Kidney capillary endothelial cell (primary cell): ENCODE measurements around the gene SCN3A.

ENCODE experiments used
- DNase-seq: peaks from one replicate; pipeline ENCODE4 v3.0.0-alpha.2; 2018; ENCODE audit warnings: low spot score

The SCN3A gene

GRCh38 chr2:165055082-165055851 is 148.6 kb downstream of the SCN3A start:
- no peak for DNase-seq

DNA sequence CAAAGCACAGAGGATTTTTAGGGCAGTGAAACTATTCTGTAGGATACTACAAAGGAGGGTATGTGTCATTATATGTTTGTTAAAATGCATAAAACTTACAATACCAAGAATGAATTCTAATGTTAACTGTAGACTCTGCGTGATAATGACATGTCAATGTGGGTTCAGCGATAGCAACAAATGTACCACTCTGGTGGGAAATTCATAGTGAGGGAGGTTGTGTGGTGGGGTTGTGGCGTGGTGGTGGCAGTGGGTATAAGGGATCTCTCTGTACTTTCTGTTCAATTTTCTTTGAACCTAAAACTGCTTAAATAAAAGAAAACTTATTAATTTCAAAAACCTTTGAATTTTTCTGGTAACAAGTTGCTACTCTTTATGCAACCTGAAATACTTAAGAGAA is 149.2 kb downstream of the SCN3A start:
- DNase-seq = no peak

DNA sequence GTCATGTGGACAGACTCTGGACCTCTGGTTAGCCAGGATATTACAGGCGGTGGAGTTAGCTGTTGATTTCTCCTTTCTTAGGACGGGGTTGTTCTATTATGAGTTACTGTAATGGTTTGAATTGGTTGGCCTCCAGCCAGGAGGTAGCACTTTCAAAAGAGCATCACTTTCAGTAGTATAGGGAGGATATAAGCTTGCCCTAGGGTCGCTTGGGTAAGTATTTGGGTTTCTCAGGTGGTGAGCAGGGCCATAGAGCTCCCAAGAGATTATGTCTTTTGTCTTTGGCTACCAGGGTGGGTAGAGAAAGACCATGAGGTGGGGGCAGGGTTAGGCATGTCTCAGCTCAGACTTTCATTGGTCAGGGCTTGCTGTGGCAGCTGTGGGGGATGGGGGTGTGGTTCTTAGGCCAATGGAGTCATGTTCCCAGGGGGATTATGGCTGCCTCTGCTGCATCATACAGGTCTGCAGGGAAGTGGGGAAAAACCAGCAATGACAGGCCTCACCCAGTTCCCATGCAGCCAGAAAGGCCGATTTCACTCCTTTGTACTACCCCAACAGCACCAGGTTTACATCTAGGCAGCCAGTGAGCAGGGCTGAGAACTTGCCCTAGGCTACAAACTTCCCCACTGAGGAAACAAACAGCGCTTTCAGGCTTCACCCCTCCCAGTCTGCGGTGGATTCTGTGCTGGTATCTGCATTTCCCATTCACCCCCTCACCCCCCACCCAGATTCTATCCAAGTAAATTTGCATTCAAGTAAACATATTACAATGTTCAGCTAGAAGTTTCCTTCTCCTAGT is 159.1 kb downstream of the SCN3A start:
- DNase-seq = no peak
